Mesothelial cell of epicardium (in vitro differentiated cells): ENCODE results near the gene ADIRF. TPM values are rescaled to one million over a fixed set of nuclear protein-coding genes. Genes with fewer than 3 reads are reported as not detected.
"Not testable (repeated sequence)": the region's sequence is repeated elsewhere in the genome, so short reads cannot be mapped to it uniquely, and the experiment has no call there.

Source experiments
- DNase-seq, 2 experiments: peaks; one replicate each; pipeline ENCODE4 v3.0.0; 2021; ENCODE audit warnings: low spot score in 2 of 2; ENCODE audit not compliant: unreplicated experiment in 2 of 2
- H3K27ac Mint-ChIP-seq: 2 replicates; pipeline ENCODE4 v1.8.0; 2021; ENCODE audit warnings: mixed read lengths
- H3K27me3 Mint-ChIP-seq: 2 replicates; pipeline ENCODE4 v1.8.0; 2021; ENCODE audit warnings: low read depth, mixed read lengths
- H3K36me3 Mint-ChIP-seq: 2 replicates; pipeline ENCODE4 v1.8.0; 2021; ENCODE audit warnings: mixed read lengths
- H3K4me1 Mint-ChIP-seq: 2 replicates; pipeline ENCODE4 v1.8.0; 2021; ENCODE audit warnings: mixed read lengths
- H3K4me3 Mint-ChIP-seq: 2 replicates; pipeline ENCODE4 v1.8.0; 2021; ENCODE audit warnings: mild to moderate bottlenecking, moderate library complexity, mixed read lengths
- H3K9me3 Mint-ChIP-seq: 2 replicates; pipeline ENCODE4 v1.8.0; 2021; ENCODE audit warnings: mixed read lengths
- total RNA-seq: library from RNA; stranded (reverse); gene quantifications from 3 replicates; pipeline ENCODE4 v1.2.1, GENCODE V29; 2021
- TF ChIP-seq, protein P1 (sequence below): fragments of 200-600 bp; sonication (generic); IDR thresholded peaks from one replicate; pipeline ENCODE4 v1.5.0; 2021; ENCODE audit warnings: antibody characterized with exemption; ENCODE audit not compliant: unreplicated experiment

ADIRF gene
- total RNA-seq, 1 donor from 2014 or later: not detected

DNA sequence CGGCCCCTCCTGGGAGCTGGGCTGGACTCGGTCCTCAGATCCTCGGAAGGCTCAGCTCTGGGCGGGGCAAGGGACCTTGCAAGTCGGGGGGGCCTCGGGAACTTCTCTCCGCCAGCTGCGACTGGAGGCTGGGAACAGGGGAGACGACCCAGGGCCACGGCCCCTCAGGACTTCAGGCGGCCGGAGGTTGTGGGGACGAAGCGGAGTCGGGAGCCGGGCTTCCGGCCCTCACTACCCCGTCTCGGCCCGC lies 2.6 kb downstream of the ADIRF start:
- no peaks in the 10 kb centered on the region for H3K9me3 Mint-ChIP-seq
- peak overlapping the region; percentile 83 for H3K4me3 Mint-ChIP-seq
- peaks cover 7% of the 10 kb centered on the region for H3K27me3 Mint-ChIP-seq
- TF ChIP-seq, protein P1, sequence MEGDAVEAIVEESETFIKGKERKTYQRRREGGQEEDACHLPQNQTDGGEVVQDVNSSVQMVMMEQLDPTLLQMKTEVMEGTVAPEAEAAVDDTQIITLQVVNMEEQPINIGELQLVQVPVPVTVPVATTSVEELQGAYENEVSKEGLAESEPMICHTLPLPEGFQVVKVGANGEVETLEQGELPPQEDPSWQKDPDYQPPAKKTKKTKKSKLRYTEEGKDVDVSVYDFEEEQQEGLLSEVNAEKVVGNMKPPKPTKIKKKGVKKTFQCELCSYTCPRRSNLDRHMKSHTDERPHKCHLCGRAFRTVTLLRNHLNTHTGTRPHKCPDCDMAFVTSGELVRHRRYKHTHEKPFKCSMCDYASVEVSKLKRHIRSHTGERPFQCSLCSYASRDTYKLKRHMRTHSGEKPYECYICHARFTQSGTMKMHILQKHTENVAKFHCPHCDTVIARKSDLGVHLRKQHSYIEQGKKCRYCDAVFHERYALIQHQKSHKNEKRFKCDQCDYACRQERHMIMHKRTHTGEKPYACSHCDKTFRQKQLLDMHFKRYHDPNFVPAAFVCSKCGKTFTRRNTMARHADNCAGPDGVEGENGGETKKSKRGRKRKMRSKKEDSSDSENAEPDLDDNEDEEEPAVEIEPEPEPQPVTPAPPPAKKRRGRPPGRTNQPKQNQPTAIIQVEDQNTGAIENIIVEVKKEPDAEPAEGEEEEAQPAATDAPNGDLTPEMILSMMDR: no peak
- H3K27ac Mint-ChIP-seq: peak overlapping the region; percentile 77
- no peaks in the 10 kb centered on the region for H3K36me3 Mint-ChIP-seq
- H3K4me1 Mint-ChIP-seq: peaks cover 46% of the 10 kb centered on the region
- no peak for DNase-seq

DNA sequence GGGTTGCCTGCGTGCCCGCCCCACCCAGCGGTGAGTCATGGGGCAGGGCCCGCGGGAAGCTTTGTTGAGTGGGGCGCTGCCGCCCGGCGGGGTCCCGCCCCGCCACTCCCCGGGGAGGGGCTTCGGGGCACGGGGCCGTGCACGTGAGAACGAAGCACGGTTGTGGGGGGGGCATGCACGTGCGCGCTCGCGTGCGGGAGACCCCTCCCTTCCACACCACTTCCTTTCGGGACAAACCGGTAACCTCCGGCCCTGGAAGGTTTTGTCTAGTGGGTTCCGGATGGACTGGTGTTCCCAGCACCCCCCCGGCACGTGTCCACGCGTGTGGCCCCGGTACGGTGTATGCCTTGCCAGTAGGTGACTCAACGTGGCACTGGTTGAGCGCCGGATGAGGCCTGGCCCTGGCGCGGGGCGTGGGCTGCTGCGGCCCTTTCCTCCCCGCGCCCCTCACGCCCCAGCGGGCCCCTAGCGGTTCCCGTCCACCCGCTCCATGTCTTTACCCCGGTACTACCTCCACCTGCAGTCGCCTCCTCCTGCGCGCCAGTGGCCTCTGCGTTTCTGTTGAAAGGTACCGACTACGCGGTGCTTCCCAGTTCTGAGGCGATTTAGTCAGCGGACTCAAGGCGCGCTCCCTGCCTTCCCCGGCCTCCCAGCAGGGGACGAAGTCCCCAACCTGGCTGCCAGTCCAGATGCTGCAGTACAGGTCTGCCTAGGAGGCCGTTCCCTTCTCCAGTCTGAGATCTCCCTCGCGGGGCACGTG lies 3.1 kb downstream of the ADIRF start:
- Mint-ChIP-seq H3K9me3 (no peaks in the 10 kb centered on the region), H3K27me3 (peaks cover 7% of the 10 kb centered on the region)

DNA sequence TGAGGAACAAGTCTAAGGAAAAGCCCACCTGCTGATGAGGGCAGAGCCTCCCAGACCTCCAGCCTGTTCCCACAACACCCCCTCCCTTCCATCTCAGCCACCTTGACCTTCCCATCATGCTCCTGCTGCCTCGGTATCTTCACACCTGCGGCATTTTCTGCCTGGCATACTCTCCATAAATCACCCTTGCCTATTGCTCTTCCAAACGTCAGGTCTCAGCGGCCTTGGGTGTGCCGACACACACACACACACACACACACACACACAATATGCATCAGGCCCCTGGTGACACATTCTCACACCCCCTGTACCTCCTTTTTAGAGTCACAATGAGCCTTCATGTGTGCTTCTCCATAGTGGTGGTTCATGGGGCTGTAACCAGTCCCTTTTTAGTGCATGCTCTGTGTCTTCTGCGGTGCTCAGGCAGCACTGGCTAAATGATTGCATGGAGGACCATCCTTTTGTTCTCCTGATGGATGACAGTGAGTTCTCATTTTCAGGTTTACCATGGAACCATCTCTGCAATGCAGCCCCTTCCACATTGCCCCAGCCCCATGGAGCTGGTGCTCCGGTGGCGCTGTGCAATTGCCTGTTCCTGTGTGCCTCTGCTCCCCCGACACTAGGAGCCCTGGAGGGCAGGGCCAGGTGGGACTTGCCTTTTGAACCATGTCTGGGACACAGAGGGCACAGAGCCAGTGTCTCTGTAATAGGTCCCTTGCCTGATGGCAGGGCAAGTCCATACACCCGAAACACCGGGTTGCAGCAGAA lies 4.5 kb downstream of the ADIRF start:
- peak overlapping the region; percentile 22 for H3K4me3 Mint-ChIP-seq
- no peaks in the 10 kb centered on the region for H3K9me3 Mint-ChIP-seq
- H3K27ac Mint-ChIP-seq: peak overlapping the region; percentile 63
- H3K27me3 Mint-ChIP-seq: peaks cover 7% of the 10 kb centered on the region
- no peaks in the 10 kb centered on the region for H3K36me3 Mint-ChIP-seq
- no peak for DNase-seq
- TF ChIP-seq, protein P1: no peak
- peaks cover 38% of the 10 kb centered on the region for H3K4me1 Mint-ChIP-seq

More for the DNA sequence above, 3.1 kb downstream of the ADIRF start:
- Mint-ChIP-seq H3K36me3 (no peaks in the 10 kb centered on the region), H3K4me1 (peaks cover 41% of the 10 kb centered on the region), H3K4me3 (peak overlapping the region; percentile 83), H3K27ac (peak overlapping the region; percentile 98)
- peak; percentile 66 to 84 for DNase-seq
- TF ChIP-seq, protein P1: no peak

DNA sequence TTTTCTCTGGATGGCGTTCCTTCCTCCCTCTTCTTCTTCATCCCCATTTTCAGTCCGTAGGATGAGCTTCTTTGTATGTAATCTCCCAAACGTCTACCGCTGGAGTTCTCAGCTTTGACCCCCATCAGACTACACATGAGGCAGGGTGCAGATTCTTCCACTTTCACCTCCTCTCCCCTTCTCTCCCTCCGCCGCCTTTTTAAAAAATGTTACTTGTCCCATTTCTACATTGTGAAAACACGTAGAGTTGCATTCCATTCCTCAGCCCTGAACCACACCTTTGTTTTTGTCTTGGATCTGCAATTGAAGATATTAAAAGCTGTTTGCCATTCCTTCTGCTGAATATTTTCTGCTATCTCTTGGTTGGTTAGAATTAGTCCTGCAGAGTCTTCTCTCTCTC lies 6.2 kb downstream of the ADIRF start:
- Mint-ChIP-seq H3K4me3 (peak overlapping the region; percentile 4), H3K4me1 (peaks cover 37% of the 10 kb centered on the region), H3K27ac (peak overlapping the region; percentile 86), H3K27me3 (peaks cover 7% of the 10 kb centered on the region), H3K36me3 (no peaks in the 10 kb centered on the region), H3K9me3 (no peaks in the 10 kb centered on the region)
- TF ChIP-seq, protein P1: no peak
- no peak for DNase-seq

DNA sequence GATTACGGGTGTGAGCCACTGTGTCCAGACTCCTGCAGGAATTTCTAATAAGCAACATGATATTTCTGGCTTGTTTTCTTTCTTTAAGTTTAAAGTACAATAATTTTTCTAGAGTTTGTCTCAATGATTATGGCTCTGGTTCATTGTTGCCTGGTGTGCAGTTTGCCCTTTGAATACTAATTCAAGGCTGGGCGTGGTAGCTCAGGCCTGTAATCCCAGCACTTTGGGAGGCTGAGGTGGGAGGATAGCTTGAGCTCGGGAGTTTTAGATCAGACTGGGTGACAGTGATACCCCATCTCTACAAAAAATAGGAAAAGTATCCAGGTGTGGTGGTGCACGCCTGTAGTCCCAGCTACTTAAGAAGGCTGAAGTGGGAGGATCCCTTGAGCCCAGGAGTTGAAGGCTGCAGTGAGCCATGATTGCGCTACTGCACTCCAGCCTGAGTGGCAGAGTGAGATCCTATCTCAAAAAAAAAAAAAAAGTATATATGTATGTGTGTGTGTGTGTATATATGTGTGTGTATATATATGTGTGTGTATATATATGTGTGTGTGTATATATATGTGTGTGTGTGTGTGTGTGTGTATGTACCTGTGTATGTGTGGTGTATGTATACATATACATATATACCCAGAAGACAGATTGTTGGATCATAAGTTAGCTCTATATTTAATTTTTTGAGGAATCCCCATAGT lies 8.2 kb downstream of the ADIRF start:
- Mint-ChIP-seq H3K9me3 (no peaks in the 10 kb centered on the region), H3K27me3 (peaks cover 7% of the 10 kb centered on the region), H3K36me3 (no peaks in the 10 kb centered on the region), H3K27ac (no peak overlapping the region), H3K4me3 (no peak overlapping the region), H3K4me1 (peaks cover 25% of the 10 kb centered on the region)
- DNase-seq: no peak
- TF ChIP-seq, protein P1: no peak

DNA sequence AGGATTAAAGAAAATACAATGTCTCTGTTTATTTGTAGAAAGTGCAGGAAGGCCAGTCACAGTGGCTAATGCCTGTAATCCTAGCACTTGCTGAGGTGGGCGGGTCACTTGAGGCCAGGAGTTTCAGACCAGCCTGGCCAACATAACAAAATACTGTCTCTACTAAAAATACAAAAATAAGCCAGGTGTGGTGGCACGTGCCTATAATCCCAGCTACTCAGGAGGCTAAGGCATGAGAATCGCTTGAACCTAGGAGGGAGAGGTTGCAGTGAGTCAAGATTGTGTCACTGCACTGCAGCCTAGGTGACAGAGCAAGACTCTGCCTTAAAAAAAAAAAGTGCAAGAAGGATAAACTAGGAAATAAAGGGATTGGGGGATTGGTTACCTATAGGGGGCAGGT lies 10.2 kb downstream of the ADIRF start:
- not testable (repeated sequence) for H3K9me3 Mint-ChIP-seq, H3K27ac Mint-ChIP-seq, DNase-seq, H3K4me3 Mint-ChIP-seq, H3K36me3 Mint-ChIP-seq, H3K27me3 Mint-ChIP-seq
- peaks cover 13% of the 10 kb centered on the region for H3K4me1 Mint-ChIP-seq
